GM18861 (cell line): ENCODE results near the gene PPIL3.
"Not testable (repeated sequence)": the region's sequence is repeated elsewhere in the genome, so short reads cannot be mapped to it uniquely, and the experiment has no call there.

ENCODE experiments used
- ATAC-seq: cut with Tn5 transposase; IDR thresholded peaks from one replicate; pipeline ENCODE4 v1.9.1; 2021; ENCODE audit not compliant: unreplicated experiment

PPIL3 gene

DNA sequence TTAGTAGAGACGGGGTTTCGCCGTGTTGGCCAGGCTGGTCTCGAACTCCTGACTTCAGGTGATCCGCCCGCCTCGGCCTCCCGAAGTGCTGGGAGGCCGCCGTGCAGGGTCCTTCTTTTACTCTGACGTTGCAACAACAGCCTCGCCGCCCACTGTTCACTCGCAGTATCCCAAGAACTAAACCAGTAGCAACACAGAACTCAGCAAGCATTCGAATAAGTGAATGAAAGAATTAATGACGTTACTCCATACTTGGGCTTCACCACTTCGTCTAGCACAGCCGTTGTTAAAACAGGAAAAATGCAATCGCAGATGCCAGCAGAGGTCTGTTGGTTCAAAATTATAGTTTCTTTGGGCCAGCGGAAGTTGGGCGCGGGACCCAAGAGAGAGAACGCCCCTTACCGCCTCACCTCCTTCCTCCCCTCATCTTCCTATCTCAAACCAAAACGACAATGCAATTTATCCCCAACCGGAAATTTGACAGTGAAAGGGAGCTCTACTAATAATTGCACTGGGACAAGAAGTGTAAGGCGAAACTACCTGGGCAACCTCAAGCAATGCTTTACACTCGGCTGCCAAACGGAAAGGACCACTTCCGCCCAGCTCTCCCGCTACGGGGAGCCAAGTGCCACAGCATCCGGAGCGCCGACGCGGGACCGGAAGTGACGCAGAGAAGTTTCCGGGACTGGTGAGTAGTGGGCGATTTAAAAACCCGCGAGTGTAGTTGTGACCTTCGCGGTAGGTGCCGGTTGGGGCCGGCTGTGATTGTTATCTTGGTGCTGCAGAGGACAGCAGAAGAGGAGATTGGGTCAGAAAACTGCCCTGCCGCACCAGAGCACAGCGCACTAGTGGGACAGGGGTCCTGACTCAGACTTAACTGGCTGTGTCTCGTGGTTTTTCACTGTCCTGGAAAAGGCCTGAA is at the start of gene PPIL3, which contains the start of gene NIF3L1:
TSS of gene PPIL3 (minus strand) at position 374 of the 922 bp plus-strand sequence. CDS start 1,462 bp downstream, outside the sequence.
TSS of gene NIF3L1 (plus strand) at position 668 of the 922 bp plus-strand sequence. CDS start 2,573 bp downstream, outside the sequence.
- peak; percentile 79 for ATAC-seq

DNA sequence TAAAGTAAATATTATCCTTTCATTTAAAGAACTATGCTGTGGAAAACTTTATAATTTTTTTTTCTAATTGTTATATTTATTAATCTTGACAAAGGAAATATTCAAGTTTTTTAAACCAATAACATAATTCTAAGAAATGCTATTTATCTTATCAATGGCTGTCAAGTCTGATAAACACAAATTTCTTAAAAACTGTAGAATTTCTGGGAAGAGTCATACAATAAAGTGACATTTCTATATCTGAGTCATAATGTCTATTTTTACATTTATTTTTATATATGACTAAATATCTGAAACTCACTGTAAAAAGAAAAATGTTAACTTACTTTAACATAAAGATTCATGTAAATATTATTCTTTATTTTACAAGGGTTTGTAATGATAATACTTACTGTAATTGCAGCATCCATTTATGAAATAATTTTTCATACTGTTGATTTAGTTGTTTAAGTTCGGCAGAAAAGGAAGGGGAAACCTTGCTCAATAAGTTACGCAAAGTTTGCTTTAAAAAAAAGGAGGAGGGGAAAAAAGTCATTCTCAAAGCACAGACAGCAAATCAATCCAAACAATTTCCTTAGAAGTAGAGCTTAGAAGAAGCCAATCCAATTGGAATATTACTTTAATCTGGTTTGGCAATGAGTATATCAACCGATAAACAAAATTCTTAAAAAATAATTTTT is 42.2 kb upstream of the PPIL3 start:
- ATAC-seq, result no peak

DNA sequence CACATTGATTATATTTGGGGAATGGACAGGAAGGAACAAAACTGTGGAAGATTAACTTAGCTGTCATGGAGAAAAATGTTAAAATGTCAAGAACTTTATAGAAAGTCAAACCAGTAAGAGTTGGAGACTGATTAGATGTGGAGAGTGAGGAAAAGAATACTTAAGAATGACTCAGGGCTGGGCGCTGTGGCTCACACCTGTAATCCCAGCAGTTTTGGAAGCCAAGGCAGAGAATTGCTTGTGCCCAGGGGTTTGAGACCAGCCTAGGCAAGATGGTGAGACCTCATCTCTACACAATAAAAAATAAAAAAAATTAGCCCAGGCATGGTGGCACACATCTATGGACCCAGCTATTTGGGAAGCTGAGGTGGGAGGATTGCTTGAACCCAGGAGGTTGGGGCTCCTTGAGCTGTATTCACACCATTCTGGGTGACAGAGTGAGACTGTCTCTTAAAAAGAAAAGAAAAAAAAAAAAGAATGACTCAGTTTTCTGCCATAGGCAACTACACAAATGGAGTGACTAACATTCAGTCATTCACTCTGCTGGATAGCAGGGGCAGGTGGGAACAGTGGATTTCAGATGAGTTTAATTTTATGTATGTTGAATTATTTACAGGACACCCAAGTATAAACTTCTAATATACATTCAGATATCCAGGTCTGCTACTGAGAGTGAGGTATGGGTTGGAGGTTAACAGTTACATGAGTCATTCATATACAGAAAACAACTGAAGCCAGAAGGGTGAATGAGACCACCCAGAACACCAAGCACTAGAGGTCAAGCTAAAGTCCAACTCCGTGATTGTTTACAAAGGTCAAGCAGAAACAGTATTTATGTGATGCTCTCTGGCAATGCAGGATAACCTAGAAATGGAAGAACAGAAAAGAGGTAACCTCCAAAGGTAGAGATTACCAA is 40.7 kb upstream of the PPIL3 start:
- ATAC-seq, result no peak

DNA sequence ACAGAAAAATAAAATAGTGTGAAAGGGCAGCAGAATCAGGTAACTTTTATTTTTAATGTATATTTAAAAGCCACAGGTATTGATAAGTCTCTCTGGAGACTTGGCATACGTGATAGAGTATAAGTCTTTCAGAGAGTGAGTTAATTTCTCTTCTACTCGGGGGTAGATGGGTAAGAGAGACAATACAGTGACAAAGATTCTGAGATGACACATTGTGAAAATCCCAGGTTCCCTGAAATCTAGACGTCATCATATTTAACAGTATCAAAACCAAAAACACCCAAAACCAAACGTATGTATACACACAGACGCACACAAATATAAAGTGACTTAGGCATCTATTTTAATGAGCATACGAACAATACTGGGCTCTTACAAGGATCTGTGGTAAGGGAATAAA is 33.6 kb upstream of the PPIL3 start:
- no peak for ATAC-seq

DNA sequence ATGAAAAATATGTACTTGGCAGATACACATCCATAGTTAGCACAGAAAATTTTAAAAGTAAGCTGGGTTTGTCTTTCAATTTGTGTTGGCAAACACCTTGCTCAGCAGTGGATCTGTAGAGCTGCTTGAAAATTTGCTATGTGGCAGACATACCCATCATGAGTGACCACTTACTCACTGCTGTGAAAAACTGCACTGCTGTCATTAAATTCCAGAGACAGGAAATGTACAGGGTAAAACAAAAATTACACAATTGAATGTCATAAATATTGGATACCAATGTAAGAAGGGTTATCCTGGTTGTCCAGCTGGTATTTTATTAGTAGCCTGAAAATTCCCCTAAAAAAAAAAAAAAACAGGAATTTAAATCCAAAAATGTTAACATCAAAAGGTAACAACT is 24.8 kb upstream of the PPIL3 start:
- no peak for ATAC-seq

DNA sequence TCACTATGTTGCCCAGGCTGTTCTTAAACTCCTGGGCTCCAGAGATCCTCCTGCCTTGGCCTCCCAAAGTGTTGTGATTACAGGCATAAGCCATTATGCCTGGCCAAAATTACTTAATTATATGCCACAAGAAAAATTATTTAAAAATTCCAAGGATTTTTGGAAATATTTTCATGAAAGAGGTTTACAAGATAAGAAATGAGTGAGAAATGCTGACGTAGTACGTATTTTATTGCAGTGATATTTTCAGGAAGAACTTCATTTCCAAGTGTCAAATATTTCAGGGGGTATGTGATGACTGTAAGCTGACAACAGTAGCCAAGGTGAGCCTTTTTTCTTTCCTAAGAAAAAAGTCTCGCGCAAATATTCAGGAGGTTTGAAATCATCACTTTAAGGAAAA is 21.1 kb upstream of the PPIL3 start:
- ATAC-seq, result no peak

DNA sequence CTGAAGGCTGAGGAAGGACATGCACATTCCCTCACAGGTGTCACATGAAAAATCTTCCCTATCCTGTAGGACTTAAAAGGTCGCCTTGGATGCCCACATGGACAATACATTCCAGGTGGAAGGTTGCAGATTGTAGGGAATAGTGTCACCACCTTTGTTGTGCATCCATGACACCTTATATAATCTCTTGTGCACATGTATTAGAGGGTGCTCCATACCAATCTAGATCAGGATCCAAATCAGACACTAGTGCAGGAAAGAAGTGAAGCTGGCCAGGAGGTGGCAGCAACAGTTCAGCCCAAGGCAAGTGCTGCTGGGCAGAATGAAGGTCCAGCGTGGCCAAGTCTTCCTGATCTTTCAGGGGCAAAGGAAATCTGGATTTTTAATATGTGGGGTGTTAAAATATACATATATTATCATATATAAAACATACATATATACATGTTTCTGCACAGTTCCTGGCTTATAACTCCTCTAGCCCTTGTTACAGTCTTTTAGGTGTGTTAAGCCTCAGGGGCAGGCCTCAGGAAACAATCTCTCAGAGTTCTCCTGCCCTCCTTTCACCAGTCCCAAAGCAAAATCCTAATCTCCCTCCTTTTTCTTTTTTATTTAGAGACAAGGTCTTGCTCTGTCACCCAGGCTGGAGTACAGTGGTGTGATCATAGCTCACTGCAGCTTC is 16.9 kb upstream of the PPIL3 start:
- ATAC-seq, result no peak

DNA sequence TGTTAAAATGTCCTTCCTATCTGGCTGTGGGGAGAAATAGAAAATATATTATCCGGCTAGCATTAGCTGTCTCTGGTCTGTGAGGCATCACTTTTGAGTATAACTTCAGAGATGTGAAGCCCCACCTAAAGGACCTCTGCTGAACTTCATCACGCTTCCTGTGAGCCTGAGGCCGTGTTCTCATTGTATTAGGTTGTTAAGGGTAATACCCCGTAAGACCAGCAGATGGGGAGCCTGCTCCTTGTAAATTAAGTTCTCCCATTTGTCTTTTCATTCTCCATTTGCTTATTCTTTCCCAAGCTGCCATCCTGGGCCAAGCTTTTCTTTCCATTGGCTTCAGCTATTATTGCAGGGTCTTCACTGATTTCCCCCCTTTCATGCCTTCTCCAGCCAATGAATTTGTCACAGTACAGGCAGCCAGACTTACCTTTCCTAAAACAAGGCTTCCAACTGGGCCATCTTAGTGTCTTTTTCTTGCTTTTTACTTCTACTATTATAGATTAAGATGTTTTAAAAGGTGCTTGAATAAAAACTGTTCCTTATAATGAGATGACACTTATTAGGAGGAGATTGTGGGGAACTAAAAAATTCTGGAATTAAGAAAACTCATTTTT is 12.7 kb upstream of the PPIL3 start:
- peak; percentile 94 for ATAC-seq

DNA sequence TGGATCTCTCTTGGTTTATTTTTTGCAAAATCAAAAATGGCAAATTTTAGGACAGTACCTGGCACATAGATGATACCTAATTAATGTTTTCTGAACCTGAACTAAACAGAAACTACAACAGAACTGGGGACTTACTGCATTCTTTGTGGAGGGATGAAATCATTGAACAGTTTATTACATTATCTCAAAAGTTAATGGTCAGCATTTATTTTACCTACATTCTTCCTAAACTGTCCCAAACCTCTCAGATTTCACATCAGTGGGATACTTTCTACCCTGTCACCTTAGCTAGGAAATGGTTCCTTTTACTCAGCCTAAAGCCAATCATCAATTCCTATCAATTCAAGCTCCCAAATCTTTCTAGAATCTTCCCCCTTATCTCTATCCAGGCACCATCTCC is 10.6 kb upstream of the PPIL3 start:
- ATAC-seq, result no peak

DNA sequence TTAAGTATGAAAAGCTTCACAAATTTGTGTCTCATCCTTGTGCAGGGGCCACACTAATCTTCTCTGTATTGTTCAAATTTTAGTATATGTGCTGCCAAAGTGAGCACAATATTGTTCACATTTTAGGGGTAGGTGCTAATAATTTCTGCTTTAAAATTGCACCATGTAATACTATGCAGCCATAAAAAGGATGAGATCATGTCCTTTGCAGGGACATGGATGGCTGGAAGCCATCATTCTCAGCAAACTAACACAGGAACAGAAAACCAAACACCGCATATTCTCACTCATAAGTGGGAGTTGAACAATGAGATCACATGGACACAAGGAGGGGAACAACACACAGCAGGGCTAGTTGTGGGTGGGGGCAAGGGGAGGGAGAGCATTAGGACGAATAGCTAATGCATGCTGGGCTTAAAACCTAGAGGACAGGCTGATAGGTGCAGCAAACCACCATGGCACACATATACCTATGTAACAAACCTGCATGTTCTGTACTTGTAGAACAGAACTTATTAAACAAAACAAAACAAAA is 7.1 kb downstream of the PPIL3 start:
- not testable (repeated sequence) for ATAC-seq

DNA sequence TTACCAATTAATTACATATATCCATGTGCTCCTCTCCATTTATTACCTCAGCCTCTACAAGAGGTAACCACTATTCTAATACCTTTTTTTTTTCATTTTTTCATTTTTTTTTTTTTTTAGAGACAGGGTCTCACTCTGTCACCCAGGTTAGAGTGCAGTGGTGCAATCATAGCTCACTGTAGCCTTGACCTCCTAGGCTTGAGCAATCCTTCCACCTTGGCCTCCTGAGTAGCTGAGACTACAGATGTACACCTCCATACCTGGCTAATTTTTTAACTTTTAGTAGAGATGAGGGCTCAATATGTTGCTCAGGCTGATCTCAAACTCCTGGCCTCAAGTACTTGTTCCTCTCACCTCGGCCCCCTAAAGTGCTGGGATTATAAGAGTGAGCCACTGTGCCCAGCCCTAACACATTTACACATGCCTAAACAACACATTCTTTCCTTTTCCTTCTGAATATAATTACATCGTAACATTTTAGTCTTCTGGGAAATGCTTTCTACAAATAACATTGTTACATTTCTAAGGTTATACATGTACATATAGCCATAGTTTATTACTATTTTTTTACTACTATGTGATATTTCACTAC is 10.5 kb downstream of the PPIL3 start:
- ATAC-seq, result no peak

DNA sequence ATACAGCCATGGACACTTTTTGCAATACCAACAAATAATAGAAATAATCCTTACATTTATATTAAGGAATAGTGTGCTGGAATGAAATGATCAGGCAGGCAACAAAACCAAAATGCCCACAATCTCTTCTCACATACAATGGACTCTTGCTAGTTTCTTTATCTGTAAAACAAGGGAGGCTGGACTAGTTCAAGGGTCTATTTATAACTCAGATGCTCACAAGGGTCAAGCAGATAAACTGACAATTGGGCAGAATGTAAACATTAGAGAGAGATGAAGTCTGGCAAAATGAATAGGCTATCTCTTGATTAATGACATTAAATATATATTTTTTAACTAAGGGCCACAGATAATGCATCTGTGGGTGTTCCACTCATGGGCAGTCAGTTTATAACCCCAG is 11.4 kb downstream of the PPIL3 start:
- no peak for ATAC-seq

DNA sequence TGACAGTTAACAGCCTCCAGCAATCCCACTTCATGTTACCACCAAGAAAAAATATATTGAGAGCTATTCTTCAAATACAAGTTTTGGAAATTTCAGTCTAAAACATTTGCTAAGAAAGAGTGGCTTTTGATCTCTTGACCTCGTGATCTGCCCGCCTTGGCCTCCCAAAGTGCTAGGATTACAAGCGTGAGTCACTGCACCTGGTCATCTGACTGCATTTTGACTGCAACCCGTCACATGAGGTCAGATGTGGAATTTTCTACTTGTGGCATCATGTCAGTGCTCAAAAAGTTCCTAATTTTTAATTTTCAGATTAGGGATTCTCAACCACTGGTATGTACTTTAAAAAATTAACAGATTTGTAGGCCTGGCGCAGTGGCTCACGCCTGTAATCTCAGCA is 15.3 kb downstream of the PPIL3 start:
- ATAC-seq, result no peak

DNA sequence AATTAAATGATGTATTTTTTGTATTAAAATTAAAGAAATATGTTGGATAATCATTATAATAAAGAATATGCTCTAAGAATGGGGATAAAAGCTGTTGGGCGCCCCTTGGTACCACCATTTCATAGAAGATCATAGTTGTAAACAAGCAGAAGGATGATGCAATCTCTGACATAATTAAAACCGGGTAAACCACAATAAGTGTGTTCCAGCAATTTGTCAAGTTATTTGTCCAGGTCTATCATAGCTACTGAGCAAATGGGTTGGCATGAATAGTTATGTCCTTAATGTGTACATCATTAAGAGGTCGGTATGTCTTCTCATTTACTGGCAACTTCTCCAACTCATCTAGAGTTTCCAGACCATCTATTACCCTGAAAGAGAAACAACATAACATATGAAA is 17.7 kb downstream of the PPIL3 start:
- ATAC-seq, result no peak

DNA sequence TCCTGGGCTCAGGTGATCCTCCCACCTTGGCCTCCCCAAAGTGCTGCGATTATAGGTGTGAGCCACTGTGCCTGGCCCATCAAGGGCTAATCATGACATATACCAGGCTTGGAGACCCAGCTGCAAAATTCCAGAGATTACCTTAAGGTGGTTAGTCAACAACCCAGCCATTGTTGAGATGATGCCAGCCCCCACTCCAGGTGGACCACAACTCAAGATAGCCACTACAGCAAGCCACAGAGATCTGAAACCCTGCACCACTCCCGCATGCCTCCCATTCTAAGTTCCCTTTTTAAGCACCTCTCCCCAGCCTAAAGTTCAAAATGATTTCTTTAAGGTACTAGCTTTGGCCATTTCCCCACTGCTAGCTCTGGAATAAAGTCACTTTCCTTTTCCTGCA is 19.9 kb downstream of the PPIL3 start:
- ATAC-seq, result no peak

DNA sequence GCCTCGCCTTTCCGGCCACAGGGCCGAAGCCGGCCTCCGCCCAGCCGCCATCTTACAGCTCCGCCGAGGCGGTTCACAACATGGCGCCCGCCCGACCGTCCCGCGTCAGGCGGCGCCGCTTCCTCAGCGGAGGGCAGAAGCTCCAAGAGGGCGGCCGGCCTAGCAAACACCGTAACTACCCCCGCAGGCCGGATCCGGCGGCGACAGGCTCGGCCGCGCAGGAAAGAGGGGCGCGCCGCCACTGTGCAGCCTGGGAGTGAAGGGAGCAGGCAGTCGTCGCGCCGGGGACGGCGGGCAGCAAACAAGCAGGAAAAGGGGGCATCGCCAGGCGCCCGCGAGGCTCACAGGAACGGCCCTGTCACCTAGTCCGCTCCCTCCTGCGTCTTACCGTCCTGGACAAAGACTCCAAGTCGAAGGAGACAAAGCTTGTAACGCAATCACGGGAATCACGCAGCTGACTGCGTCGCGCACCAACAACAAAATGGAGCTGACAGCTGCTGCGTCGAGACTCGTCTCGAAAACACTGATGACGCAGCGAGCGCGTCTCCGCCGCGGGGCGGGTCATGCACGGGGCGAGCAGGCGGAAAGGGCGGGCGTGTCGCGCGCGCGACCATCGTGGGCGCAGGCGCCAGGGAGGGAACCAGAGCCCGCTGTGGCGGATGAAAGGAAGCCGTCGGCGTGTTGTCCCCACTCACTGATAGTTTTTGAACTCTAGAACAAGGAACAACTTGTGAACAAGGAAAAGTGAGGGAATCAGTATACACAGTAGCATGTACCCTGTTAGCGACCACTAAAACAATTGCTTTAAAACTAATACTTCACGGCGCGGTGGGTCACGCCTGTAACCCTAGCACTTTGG is 24.5 kb downstream of the PPIL3 start, which contains the start of gene CLK1:
TSS of gene CLK1 (minus strand) at position 483 of the 859 bp plus-strand sequence. CDS start 2,796 bp downstream, outside the sequence.
- ATAC-seq, result peak; percentile 78

DNA sequence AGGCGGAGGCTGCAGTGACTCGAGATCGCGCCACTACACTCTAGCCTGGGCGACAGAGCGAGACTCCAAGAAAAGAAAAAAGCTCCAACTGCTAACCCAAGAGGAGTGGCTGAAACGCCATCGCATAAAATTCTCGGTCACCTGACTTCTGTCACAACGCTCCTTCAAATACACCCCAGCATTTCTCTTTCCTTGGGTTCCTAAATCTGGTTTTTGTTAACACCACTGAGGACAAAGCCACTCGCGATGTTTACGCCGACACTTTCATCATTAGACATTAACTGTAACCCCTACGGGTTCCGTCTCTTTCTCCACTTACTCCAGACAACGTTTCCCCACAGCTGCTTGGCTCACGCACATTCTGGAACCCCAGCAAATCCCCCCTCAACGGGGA is 25.1 kb downstream of the PPIL3 start:
- no peak for ATAC-seq

DNA sequence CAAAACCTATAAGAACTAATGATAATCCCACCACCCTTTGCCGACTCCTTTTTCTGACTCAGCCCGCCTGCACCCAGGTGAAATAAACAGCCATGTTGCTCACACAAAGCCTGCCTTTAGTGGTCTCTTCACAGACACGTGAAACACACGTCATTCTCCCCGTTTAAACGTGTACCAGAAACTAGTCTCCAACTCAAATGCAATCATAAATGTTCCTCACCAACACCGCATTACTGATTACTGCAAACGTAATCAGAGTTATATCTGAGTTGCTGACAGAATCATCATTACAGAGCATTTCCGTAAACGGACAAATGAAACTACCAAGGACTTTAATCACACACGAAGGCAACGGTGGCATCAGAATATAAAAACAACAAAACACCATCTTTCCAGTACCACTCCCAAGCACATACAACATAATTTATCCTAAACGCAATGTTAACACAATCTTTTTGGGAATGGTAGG is 26.3 kb downstream of the PPIL3 start:
- ATAC-seq, result no peak
